ENCODE results near the gene MAN1A2. TPM values are rescaled to one million over a fixed set of nuclear protein-coding genes. Genes with fewer than 3 reads are reported as not detected.

MAN1A2 gene
- total and polyA plus RNA-seq, 7 donors = 1.8 to 52.8 (median 36.8) TPM

DNA sequence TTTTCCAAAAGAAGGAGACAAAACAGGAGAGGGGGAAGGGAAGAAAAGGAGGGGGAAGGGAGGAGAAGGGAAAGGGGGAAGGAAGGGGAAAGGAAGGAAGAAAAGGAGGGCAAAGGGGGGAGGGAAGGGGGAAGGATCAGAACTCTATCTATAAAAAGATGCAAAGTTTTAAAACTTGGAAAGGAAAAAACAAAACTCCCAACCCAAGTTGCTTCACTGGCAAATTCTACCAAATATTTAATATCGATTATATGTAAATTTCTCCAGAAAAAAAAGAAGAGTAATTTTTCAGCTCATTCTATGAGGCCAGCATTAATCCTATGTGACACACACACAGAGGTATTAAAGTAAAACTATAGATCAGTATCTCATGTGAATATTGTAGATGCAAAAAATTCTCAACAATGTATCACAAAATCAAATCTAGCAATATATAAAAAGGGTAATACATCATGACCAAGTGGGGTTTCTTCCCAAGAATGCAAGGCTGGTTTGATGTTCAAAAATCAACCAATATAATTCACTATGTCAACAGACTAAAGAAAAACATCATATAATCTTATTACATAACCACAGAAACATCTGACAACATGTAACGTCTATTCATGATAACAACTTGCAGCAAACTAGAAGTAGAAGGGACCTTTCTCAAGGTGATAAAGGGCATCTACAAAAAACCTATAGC lies 57.9 kb downstream of the MAN1A2 start:
- intact Hi-C loops (cut with DNase I) = no loop called here
- TF ChIP-seq, protein P1, sequence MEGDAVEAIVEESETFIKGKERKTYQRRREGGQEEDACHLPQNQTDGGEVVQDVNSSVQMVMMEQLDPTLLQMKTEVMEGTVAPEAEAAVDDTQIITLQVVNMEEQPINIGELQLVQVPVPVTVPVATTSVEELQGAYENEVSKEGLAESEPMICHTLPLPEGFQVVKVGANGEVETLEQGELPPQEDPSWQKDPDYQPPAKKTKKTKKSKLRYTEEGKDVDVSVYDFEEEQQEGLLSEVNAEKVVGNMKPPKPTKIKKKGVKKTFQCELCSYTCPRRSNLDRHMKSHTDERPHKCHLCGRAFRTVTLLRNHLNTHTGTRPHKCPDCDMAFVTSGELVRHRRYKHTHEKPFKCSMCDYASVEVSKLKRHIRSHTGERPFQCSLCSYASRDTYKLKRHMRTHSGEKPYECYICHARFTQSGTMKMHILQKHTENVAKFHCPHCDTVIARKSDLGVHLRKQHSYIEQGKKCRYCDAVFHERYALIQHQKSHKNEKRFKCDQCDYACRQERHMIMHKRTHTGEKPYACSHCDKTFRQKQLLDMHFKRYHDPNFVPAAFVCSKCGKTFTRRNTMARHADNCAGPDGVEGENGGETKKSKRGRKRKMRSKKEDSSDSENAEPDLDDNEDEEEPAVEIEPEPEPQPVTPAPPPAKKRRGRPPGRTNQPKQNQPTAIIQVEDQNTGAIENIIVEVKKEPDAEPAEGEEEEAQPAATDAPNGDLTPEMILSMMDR (IDR thresholded peaks at IDR 0.05) = no peak
- TF ChIP-seq EP300 (IDR thresholded peaks at IDR 0.05) (no peak), POLR2A (IDR thresholded peaks at IDR 0.05) (no peak), POLR2AphosphoS5 (IDR thresholded peaks at IDR 0.05) (no peak)

DNA sequence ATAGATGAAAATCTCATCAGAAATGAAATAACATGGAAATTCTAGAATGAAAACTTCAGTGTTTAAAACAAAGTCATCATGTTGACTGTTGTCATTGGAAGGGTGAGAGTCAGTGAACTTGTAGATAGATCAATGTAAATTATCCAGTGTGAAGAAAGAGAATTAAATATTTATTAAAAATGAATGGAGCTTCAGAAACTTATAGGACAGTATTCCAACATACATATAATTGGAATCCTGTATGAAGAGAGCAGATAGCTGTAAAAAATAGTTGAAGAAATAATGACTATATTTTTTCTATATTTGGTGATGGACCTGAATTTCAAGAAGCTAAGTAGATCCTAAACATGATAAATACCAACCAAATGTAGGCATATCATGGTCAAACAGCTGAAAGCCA lies 60.0 kb downstream of the MAN1A2 start:
- Histone ChIP-seq H3K27me3 (no peaks in the 10 kb centered on the region), H3K4me3 (no peak overlapping the region), H3K36me3 (peaks cover 0 to 8% (median 0%) of the 10 kb centered on the region in 4 donors), H3K4me1 (no peaks in the 10 kb centered on the region), H3K9me3 (no peaks in the 10 kb centered on the region), H3K27ac (no peak overlapping the region)
- TF ChIP-seq POLR2A (IDR thresholded peaks at IDR 0.05) (no peak), EP300 (IDR thresholded peaks at IDR 0.05) (no peak), POLR2AphosphoS5 (IDR thresholded peaks at IDR 0.05) (no peak)
- TF ChIP-seq, protein P1 (IDR thresholded peaks at IDR 0.05) = no peak
- intact Hi-C loops (cut with DNase I) = no loop called here
- no peak for DNase-seq

More for the DNA sequence above, 57.9 kb downstream of the MAN1A2 start:
- Histone ChIP-seq H3K4me1 (no peaks in the 10 kb centered on the region), H3K9me3 (no peaks in the 10 kb centered on the region), H3K4me3 (no peak overlapping the region), H3K36me3 (peaks cover 0 to 8% (median 0%) of the 10 kb centered on the region in 4 donors), H3K27ac (no peak overlapping the region), H3K27me3 (no peaks in the 10 kb centered on the region)
- 68 to 88% methylated on average over 2 of the region's 2 CpGs for whole genome bisulfite sequencing, 2 donors
- DNase-seq = no peak

DNA sequence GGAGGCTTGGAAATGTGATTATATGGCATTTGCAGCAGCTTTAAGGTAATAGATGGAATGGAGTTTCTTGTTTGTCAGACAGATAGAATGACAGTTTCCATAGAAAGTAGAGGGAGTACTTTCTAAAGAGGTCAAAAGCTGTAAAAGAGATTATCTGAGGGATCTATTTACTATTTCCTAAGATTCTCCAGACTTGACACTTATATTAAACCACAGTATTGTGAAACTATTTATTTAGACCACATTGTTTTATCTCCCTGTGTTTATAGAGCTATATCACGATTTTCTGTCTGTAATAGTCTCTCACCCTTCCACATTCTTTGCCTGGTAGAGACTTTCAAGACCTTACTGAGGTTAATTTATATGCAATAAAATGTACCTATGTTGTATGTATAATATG lies 66.7 kb downstream of the MAN1A2 start:
- H3K4me1 ChIP-seq = no peaks in the 10 kb centered on the region
- H3K36me3 ChIP-seq = no peaks in the 10 kb centered on the region
- no peak for DNase-seq
- intact Hi-C loops (cut with DNase I) = no loop called here
- TF ChIP-seq, protein P1 (IDR thresholded peaks at IDR 0.05) = no peak
- no peak for TF ChIP-seq POLR2AphosphoS5 (IDR thresholded peaks at IDR 0.05)
- H3K9me3 ChIP-seq = no peaks in the 10 kb centered on the region
- no peak overlapping the region for H3K27ac ChIP-seq
- H3K4me3 ChIP-seq = no peak overlapping the region
- no peaks in the 10 kb centered on the region for H3K27me3 ChIP-seq
- WGBS, 2 donors = 53 to 59% methylated on average over 1 of the region's 1 CpG

DNA sequence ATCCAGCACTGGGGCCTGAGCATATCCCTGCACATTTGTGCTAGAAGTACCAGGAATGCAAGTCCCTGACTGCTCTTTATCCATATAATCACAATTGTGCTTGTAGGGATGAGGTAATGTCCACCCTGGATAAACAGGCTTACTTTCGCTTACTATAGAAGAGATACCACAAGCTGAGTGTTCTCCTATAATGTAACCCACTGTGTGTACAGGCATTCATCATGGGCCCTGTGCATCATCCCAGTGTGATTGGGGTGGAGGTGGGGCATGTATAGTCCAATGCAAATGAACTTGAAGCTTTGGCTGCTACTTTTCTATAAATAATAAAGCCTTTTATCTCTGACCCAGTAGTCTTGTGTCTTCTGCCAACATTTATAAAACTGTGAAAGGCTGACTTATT lies 69.3 kb downstream of the MAN1A2 start:
- intact Hi-C loops (cut with DNase I) = no loop called here
- TF ChIP-seq POLR2AphosphoS5 (IDR thresholded peaks at IDR 0.05) (no peak), EP300 (IDR thresholded peaks at IDR 0.05) (no peak), POLR2A (IDR thresholded peaks at IDR 0.05) (no peak)
- TF ChIP-seq, protein P1 (IDR thresholded peaks at IDR 0.05) = no peak
- 94 to 98% methylated on average over 1 of the region's 1 CpG for WGBS, 2 donors

DNA sequence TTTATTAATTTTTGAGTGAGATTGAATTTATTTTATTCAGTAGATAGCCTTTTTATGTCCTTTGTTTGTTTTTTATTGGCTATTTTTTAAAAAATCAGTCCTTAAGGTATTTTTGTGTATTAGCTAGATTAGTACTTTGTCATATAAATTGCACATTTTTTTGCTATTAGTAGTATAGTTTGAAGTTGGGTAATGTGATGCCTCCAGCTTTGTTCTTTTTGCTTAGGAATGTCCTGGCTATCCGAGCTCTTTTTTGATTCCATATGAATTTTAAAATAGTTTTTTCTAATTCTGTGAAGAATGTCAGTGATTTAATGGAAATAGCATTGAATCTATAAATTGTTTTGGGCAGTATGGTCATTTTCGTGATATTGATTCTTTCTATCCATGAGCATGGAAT lies 80.4 kb downstream of the MAN1A2 start:
- H3K27me3 ChIP-seq = no peaks in the 10 kb centered on the region
- no peak overlapping the region for H3K4me3 ChIP-seq
- H3K36me3 ChIP-seq = peaks cover 0 to 9% (median 2%) of the 10 kb centered on the region in 4 donors
- TF ChIP-seq, protein P1 (IDR thresholded peaks at IDR 0.05) = no peak
- TF ChIP-seq EP300 (IDR thresholded peaks at IDR 0.05) = no peak
- no peak for TF ChIP-seq POLR2AphosphoS5 (IDR thresholded peaks at IDR 0.05)
- no peak for TF ChIP-seq POLR2A (IDR thresholded peaks at IDR 0.05)
- intact Hi-C loops (cut with DNase I) = no loop called here
- H3K9me3 ChIP-seq = no peaks in the 10 kb centered on the region
- no peak overlapping the region for H3K27ac ChIP-seq
- H3K4me1 ChIP-seq = no peaks in the 10 kb centered on the region
- DNase-seq = no peak
- WGBS, 2 donors = 98 to 99% methylated on average over 2 of the region's 2 CpGs

More for the DNA sequence above, 69.3 kb downstream of the MAN1A2 start:
- H3K4me1 ChIP-seq = no peaks in the 10 kb centered on the region
- H3K27me3 ChIP-seq = no peaks in the 10 kb centered on the region
- H3K36me3 ChIP-seq = no peaks in the 10 kb centered on the region
- no peak for DNase-seq
- no peak overlapping the region for H3K27ac ChIP-seq
- no peaks in the 10 kb centered on the region for H3K9me3 ChIP-seq
- no peak overlapping the region for H3K4me3 ChIP-seq
